NCI-H128 (cell line): ENCODE data around the gene MEI1.
A peak's percentile ranks its signal among the peaks of the same experiment; 100 is the strongest.
"Not testable (repeated sequence)": the region's sequence is repeated elsewhere in the genome, so short reads cannot be mapped to it uniquely, and the experiment has no call there.

Source experiments
- DNase-seq: peaks from one replicate; lab custom pipeline; 2025; ENCODE audit not compliant: unreplicated experiment; lab: John Stamatoyannopoulos, UW

MEI1 gene

DNA sequence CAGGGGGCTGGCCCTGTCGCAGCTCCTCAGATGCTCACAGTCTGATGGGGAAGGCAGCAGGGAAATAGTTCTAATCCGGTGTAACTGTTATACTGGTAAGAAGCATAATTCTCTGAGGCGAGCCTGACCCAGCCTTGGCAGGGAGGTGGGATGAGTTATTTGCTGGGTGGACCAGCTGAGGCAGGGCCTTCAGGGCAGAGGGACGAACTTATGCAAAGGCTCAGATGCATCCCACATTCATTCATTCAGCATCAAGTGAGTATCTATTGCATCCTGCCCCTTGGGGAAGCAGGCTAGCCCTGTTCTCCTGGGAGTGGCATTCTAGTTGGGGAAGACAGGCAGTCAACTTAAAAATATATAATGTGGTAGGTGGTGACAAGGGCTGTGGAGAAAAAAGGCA, 120.0 kb downstream of the MEI1 start:
- no peak for DNase-seq

DNA sequence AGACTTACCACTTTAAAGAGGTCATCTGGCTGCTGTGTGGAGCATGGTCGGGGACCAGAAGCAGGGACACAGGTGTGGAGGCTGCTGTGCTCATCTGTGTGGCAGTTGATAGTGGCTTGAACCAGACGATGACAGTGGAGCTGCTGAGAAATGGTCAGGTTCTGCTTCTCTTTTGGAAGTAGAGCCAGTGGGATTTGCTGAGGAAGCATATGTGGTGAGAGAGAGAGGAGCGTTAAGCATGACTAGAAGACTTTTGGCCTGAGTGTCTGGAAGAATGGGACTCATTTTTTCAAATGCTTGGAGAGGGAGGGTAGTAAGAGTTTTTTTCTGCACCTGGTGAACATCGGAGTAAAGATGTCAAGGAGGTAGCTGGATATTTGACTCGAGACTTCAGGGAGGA, 121.1 kb downstream of the MEI1 start:
- DNase-seq: no peak

DNA sequence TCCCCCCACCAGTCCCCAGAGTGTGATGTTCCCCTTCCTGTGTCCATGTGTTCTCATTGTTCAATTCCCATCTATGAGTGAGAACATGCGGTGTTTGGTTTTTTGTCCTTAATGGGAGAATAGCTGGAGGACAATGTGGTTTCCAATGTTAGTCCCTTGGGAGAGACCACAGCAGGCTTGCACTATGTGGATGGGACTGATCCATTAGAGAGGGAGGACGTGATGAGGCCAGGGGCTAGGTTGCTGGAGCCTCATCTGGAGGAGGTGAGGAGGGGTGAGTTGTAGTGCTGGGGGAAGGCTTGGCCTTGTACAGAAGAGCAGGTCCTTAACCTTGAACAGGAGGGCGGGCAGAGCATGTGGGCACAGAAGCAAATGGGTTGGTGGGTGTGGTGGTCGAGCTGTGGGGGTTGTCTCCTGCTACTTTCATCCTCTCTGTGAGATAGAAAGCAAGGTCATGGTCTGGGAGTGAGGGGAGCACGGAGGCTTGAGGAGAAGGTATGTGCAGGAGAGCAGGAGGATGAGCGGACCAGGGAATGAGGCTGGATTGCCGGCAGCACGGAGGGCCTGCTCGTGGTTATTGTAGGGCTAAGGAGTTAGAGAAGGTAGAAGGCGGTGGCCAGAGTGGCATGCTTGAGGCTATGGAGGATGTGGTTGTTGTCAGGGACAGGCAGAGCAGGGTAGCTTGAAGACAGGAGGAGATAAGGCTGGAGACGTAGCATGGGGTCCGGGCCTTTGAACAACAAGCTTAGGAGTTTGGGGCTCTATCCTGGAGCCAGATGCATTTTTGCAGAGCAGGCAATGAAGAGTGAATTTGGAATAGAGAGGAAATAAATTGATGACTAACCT, 122.4 kb downstream of the MEI1 start:
- DNase-seq: no peak

DNA sequence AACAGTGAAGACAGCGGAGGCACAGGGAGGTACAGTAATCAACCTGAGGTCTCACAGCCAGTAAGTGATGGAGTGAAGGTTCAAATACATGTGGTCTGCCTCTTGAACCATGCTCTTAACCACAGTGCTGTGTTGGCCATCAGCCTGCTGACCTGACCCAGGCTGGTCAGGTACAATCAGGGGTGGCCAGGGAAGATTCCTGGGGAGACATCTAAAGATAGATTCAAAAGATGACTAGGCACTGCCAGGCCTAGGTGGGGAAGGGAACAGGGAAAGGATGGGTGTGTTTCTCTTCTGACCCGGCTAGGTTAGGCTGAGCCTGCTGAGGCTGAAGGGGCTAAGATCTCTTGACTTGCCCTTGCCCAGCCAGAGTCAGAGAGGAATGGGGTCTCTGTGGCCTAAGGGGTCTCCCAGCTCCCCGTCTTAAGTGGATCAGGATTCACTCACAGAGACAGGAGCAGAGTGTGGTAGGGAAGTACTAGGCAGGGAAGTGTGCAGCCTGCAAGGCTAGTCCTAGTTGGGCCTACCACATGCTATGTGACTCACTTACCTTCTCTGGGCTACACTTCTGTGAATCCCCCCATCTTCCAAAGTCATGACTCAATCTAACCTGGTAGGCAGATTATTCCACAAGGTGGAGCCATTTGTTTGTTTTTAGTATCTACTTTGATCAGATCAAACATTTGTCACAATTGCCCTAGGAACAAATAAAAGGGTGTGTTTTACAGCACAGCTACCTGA, 123.2 kb downstream of the MEI1 start:
- no peak for DNase-seq

DNA sequence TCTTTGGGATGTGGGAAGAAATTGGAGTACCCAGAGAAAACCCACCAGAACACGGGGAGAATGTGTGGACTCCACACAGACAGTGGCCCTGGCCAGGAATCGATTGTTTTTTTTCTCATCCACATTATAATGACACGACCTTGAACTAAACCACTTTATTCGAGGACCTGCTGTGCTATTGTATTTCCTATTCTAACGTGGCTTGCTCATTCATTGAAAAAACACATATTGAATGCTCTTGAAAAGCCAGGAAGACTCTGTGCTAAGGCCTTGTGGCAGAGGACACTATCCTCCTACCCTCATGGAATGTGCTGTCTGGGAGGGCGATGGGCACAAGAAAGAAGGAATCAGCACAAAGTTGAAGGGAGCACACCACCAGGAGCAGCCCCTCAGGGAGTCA, 124.5 kb downstream of the MEI1 start:
- no peak for DNase-seq

DNA sequence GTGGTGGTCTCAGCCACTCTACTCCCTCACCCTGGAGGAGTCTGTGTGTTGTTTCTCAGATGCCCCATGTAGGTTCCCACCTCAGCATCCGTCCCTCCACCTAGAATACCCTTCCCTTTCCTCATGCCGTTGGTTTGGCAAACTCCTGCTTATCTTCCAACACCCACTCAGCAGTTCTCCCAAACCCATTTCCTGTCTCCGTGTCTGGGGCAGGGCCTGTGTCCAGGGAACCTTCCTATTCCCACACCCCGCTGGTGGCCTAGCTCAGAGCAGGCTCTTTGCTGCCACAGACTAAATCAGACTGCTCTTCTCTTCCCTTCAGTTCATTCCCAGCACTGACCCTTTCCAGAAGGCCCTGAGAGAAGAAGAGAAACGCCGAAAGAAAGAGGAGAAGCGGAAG, 126.1 kb downstream of the MEI1 start:
- no peak for DNase-seq

DNA sequence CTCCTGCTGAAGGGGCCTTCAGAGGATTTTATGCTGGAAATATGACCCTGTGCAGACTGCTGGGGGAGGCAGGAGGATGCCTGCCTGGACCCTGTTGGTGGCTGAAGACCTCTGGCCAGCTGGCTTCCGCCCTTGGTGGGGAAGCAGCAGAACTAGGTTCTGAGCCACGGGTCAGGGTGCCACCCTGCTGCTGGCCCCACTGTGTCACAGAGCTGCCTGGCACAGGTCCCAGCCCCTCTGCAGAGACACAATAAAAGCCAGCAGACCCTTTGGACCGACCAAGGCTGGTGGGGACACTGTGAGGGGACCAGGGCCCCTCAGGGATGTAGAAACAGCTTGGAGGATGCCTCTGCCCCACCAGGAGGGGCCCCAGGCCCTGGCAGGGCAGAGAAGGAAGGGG, 126.7 kb downstream of the MEI1 start:
- no peak for DNase-seq

DNA sequence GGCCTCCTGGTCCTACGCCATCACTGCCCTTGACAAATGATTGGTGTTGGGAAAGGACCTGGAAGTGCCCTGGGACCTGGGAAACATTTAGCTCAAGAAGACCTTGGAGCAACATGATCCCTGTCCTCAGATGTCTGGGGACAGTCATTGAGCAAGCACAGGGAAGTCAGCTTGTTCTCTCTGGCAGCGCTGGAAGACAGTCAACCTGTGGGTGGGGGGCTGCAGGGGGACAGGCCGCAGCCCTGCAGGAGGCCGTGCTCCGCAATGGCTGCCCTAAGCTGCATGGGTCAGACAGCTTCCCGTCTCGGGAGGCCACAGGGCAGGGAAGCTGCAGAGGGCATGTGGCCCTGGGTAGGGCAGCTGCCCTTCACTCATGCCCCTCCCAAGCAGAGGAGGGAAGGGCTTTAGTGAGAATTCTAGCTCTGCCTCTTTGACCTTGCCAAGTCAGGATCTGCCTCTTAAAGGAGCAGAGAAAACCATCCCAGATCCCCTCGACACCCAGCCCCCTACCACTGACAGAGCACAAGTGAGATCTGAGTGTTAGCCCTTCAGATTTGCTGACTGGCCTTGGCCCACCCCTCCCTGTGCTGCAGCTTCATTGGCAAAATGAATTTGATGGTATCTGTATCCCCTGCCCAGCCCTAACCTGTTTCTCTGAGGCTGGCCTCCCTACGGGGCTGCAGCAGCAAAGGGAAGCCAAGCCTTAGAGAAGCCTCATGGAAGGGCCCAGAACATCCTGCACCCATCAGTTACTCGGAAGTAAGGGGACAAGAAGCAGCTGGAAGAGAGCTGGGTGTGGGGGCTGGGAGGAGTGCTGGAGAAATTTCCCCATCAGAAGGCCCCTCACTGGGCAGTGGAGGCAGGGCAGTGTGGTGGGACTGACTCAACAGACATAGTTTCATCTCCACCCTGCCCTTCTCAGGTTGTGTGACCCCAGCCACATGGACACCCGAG, 127.4 kb downstream of the MEI1 start:
- DNase-seq: no peak

DNA sequence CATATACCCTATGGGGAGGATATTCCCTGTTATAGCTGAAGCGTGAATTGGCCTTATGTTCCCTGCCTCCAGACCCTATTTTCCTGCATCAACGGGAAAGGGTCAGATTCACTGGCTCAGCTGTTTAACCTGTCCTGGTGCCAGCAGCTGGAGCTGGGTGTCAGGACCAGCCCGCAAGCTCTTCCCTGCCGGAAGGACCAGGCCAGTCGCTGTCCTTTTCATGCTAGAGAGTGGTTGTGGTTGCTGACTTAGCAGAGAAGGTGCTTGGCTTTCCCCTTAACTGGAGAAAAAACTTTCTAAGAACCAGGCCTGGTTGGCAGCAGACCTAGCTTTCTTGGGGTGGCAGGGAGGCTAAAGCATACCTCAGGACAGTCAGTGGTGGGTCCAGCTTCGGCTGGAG, 128.4 kb downstream of the MEI1 start:
- DNase-seq: no peak

DNA sequence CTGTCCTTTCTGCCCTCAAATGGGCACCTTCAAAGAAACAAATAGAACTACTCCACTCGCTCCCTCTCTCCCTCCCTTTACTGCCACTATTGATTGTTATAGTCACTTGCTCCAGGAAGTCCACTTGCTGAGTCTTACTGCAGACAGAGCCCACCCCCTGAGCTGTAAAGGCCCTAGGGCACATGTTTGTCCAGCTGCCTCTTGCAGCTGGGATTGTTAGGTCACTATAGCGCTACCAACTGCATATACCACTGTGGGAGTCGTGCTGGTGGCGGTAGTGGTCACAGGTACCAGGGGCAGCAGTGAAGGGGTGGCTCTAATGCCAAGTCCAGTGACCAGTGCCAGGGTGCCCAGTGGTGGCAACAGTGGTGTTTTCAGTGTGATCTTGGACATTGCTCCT, 129.2 kb downstream of the MEI1 start:
- no peak for DNase-seq

DNA sequence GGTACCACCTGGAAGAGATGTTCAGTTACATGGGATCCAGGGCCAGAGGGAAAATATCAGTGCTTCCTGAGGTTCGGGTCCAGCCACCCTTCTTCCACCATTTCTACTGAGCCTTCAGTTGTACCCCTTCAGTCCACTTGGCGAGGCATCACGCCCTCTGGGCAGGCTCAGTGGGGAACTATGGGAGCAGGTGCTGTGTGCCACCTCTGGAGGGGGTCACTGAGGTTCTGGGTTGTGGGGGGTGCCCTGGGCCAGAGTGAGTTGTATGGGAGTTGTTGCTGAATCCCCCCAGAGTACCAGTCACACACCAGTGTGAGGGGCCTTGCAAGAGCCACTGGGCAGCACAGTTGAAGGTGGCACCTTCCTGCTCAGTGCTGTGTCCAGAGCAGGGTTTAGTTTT, 130.9 kb downstream of the MEI1 start:
- DNase-seq: no peak

DNA sequence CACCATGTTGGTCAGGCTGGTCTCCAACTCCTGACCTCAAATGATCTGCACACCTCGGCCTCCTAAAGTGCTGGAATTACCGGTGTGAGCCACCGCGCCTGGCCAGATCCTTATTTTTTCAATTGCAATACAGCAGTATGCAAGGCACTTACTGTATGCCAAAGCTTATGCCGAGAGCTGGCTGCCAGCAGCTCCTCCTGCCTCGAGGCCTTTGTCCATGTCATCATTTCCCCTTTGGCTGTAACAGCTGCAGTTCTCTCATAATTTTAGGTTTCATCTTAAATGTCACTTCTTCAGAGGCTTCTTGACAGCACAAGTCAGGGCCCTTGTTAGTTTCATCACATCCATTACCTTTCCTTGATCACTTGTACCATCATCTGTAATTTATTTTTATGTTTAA, 132.1 kb downstream of the MEI1 start:
- no peak for DNase-seq

DNA sequence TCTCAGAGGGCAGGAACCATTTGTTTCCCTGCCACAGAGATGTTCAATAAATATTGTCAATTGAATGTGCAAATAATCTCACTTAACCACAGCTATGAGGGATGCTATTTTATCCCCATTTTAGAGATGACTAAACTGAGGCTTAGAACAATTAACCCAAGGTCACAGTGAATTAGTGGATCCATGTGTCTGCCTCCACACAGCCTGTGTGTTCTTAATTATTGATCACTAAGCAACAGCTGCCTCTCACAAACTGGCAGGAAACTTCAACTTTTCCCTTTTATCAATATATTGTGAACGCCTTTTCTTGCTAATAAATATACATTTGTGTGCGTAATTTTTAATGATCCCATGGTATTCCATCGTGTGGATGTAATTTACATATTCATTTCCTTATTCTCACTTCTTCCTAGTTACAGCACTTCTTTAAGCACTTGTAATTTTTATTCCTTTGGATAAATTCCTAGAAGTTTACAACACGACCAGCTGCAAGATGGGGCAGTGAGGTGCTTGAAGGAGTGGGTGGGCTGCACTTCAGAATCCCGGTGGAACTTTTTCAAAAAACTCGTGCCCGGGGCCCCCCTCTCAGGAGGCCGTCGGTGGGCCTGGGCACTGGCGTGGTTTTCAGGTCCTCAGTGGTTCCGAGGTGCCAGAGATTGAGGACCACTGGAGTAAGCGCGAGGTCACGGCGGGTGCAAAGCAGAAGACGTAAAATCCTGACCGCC, 132.7 kb downstream of the MEI1 start:
- DNase-seq: no peak

DNA sequence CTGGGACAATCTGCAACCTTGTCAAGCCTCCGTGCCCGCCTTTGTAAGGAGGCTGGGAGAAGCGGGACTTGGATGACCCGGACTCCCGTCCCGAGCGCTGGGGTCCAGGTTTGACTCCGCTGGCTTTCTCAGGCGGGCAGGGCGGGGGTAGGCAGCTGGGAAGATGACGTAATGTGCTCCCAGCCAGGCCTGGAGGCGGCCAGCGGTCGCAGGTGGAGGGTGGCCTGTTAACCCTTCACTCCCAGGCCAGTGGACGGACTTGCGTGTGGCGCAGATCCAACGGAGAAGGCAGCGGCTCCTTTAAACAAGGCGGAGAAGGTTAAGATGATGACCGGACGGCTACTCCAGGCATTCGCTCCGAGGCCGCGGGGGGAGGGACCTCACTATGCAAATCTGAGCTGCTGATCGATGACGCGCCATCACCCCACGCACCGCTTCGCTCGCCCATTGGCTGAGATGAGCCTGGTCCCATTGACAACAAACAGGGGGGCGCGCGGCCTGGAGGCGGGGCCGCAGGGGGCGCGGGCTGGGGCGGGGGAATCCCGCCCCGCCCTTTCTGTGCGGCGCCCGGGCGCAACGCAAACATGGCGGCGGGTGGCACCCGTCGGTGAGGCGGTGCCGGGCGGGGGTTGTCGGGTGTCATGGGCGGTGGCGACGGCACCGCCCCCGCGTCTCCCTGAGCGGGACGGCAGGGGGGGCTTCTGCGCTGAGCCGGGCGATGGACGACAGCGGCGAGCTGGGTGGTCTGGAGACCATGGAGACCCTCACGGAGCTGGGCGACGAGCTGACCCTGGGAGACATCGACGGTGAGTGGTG, 133.5 kb downstream of the MEI1 start, which contains the start of gene SREBF2:
Gene SREBF2, plus strand, starts transcription at position 553 of the 816 bp plus-strand sequence. Its CDS starts 166 bp downstream, at position 719.
- DNase-seq: peak; percentile 94

DNA sequence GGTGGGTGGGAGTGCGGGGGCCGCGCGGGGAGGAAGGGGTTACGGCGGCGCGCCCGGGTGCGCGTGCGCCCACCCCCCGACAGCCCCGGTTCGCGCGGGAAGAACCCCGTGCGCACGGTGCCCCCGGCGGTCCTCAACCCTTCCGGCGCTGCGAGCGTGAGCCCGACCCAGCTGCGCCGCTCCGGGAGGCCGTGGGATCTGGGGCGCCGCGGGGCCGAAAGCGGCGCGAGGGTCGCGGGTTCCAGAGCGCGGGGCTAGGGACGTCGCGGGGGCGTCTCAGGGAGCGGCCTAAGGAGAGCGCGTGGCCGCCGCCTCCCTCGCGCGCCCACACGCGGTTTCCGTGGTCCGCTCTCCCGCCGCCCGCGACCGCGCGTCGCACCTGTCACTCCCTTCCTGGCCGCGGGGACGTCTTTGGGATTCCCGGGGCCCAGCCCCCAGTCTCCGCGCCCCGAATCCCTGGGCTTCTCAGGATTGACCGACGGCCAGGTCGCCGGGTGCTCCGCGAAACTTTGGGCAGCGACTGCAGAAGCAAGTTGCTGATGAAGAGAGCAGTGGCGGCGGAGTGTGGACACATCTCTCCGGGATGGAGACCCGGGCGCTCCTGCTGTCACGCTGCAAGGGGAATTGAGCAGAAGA, 134.2 kb downstream of the MEI1 start:
- no peak for DNase-seq

DNA sequence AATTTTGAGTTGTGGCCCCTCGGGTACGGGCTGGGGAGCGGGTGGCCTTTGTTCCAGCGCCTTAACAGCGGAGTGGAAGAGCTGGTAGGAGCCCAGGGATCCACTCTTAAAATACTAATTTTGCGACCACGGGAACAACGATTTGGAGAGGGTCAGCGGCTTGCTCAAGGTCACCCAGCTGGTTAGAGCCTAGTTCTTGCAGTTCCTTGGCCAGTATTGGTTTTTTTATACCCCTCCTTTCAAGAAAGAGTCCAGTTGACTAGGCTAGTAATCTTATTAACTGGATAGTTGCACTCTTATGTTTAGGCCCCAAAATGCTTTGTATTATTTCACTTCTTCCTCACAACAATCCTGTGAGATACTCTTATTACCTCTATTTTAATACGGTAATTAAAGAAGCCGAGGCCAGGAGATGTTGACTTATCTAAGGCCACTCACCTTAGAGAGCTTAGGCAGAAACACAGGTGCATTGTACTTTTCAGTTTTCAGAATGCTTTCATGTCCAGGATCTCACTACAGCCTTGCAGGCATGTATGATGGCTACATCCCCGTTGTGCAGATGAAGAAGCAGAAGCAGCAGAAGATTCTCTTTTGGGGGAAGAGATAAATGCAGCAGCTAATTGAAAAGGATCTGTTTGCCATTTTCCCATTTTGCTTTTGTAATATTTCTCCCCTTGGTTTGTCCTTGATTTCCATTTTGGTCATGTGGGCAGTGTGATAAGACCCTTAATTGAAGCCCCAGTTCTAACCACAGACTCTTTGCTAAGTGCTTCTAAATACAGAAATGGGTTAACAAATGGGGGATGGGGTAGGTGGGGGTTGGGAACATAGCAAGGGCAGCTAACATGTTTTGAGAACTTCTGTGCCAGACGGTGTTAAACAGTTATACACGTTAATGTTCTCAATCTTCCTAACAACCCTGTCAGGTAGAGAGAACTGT, 135.0 kb downstream of the MEI1 start:
- DNase-seq: no peak

DNA sequence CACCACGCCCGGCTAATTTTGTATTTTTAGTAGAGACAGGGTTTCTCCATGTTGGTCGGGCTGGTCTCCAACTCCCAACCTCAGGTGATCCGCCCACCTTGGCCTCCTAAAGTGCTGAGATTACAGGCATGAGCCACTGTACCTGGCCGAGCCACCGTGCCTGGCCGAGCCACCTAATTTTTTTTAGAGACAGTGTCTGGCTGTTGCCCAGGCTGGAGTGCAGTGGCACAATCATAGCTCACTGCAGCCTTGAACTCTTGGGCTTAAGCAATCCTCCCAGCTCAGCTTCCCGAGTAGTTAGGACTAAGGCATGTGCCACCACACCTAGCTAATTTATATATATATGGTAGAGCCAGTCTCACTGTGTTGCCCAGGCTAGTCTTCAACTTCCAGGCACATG, 136.2 kb downstream of the MEI1 start:
- not testable (repeated sequence) for DNase-seq

DNA sequence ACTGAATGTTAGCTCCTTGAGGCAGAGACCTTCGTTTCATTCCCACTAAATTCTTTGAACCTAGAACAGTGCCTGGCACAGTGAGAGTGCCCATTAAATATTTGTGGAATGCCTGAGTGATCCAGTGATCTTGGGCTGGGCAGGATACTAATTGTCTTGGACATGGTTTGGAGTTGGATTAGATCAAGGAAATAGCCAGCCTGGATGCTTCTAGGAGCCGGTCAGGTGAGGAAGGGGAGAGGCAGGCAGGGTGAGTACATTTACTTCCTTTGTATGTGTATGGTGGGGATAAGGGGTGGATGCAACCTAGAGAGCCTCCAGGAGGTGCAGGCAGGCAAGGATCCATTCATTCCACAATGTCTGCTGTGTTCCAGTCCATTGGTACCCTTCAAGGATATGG, 137.2 kb downstream of the MEI1 start:
- no peak for DNase-seq
